ENCODE data around the gene ZNF865. TPM values are rescaled to one million over a fixed set of nuclear protein-coding genes. Genes with fewer than 3 reads are reported as not detected.

Gene ZNF865
- polyA plus RNA-seq, 6 donors from 2014 or later: 0.12 to 0.60 (median 0.18) TPM; not detected in 2

GRCh38 chr19:55658846-55659459, 53.5 kb downstream of the ZNF865 start:
- Mint-ChIP-seq H3K27me3 (no peaks in the 10 kb centered on the region), H3K36me3 (peaks cover 7 to 33% of the 10 kb centered on the region in 2 donors), H3K4me1 (peaks cover 52 to 62% (median 57%) of the 10 kb centered on the region in 3 donors), H3K4me3 (peak overlapping the region in 4 of 8 donors; percentile 63 to 74 (median 68)), H3K9me3 (no peaks in the 10 kb centered on the region), H3K27ac (peak overlapping the region in 2 of 6 donors; percentile 14 to 84)
- ATAC-seq (ENCODE audit: low read depth in 2 of 2): no peak
- no peak for DNase-seq

GRCh38 chr19:55659822-55660221, 54.4 kb downstream of the ZNF865 start:
- peak overlapping the region in 7 of 8 donors; percentile 19 to 80 (median 67) for H3K4me3 Mint-ChIP-seq
- peaks cover 7 to 38% of the 10 kb centered on the region in 2 donors for H3K36me3 Mint-ChIP-seq
- H3K9me3 Mint-ChIP-seq: no peaks in the 10 kb centered on the region
- DNase-seq (no peak), ATAC-seq (ENCODE audit: low read depth in 2 of 2) (no peak)
- H3K27me3 Mint-ChIP-seq: no peaks in the 10 kb centered on the region
- peaks cover 57 to 62% (median 57%) of the 10 kb centered on the region in 3 donors for H3K4me1 Mint-ChIP-seq
- peak overlapping the region in 2 of 6 donors; percentile 74 to 84 for H3K27ac Mint-ChIP-seq

GRCh38 chr19:55660404-55660803, 55.0 kb downstream of the ZNF865 start:
- Mint-ChIP-seq H3K9me3 (no peaks in the 10 kb centered on the region), H3K4me1 (peaks cover 56 to 62% (median 57%) of the 10 kb centered on the region in 3 donors), H3K27me3 (no peaks in the 10 kb centered on the region), H3K27ac (peak overlapping the region in 2 of 6 donors; percentile 41 to 84), H3K4me3 (no peak overlapping the region), H3K36me3 (peaks cover 7 to 38% of the 10 kb centered on the region in 2 donors)
- ATAC-seq (ENCODE audit: low read depth in 2 of 2): no peak
- no peak for DNase-seq

- Mint-ChIP-seq H3K27ac (peak overlapping the region in 3 of 6 donors; percentile 7 to 84 (median 53)), H3K4me1 (peaks cover 51 to 61% (median 51%) of the 10 kb centered on the region in 3 donors)
- ATAC-seq (ENCODE audit: low read depth in 2 of 2): no peak
Measured at GRCh38 chr19:55660991-55661390, 55.5 kb downstream of the ZNF865 start.

GRCh38 chr19:55661826-55662225, 56.4 kb downstream of the ZNF865 start:
- Mint-ChIP-seq H3K36me3 (peaks cover 7 to 38% of the 10 kb centered on the region in 2 donors), H3K27ac (peak overlapping the region in 1 of 6 donors; percentile 84), H3K4me1 (peaks cover 42 to 59% (median 47%) of the 10 kb centered on the region in 3 donors), H3K4me3 (peak overlapping the region in 2 of 8 donors; percentile 62 to 70), H3K27me3 (no peaks in the 10 kb centered on the region), H3K9me3 (no peaks in the 10 kb centered on the region)
- no peak for DNase-seq
- no peak for ATAC-seq (ENCODE audit: low read depth in 2 of 2)

More at GRCh38 chr19:55660991-55661390, 55.5 kb downstream of the ZNF865 start:
- H3K4me3 Mint-ChIP-seq: no peak overlapping the region
- no peaks in the 10 kb centered on the region for H3K27me3 Mint-ChIP-seq
- no peaks in the 10 kb centered on the region for H3K9me3 Mint-ChIP-seq
- no peak for DNase-seq
- peaks cover 7 to 38% of the 10 kb centered on the region in 2 donors for H3K36me3 Mint-ChIP-seq

GRCh38 chr19:55663846-55664536, 58.5 kb downstream of the ZNF865 start:
- H3K36me3 Mint-ChIP-seq: peaks cover 7 to 38% of the 10 kb centered on the region in 2 donors
- H3K27me3 Mint-ChIP-seq: no peaks in the 10 kb centered on the region

GRCh38 chr19:55666343-55667005, 61.0 kb downstream of the ZNF865 start:
- H3K27ac Mint-ChIP-seq: peak overlapping the region in 2 of 6 donors; percentile 32 to 49
- H3K4me1 Mint-ChIP-seq: peaks cover 30 to 54% (median 35%) of the 10 kb centered on the region in 3 donors
- no peaks in the 10 kb centered on the region for H3K27me3 Mint-ChIP-seq
- ATAC-seq (ENCODE audit: low read depth in 2 of 2) (no peak), DNase-seq (no peak)
- H3K4me3 Mint-ChIP-seq: no peak overlapping the region
- no peaks in the 10 kb centered on the region for H3K9me3 Mint-ChIP-seq
- peaks cover 7 to 29% of the 10 kb centered on the region in 2 donors for H3K36me3 Mint-ChIP-seq

More at GRCh38 chr19:55663846-55664536, 58.5 kb downstream of the ZNF865 start:
- Mint-ChIP-seq H3K4me3 (no peak overlapping the region), H3K9me3 (no peaks in the 10 kb centered on the region), H3K27ac (no peak overlapping the region), H3K4me1 (peaks cover 30 to 53% (median 38%) of the 10 kb centered on the region in 3 donors)
- DNase-seq (no peak), ATAC-seq (ENCODE audit: low read depth in 2 of 2) (no peak)

Other genes starting within 250 kb of the ZNF865 start
- not detected for gene GARIN5B, start 242.4 kb upstream of the ZNF865 start, polyA plus RNA-seq (ENCODE audit: low read depth in 6 of 6)
- not detected for gene IL11, start 235.2 kb upstream of the ZNF865 start, polyA plus RNA-seq (ENCODE audit: low read depth in 6 of 6)
- not detected for gene TMEM190, start 228.8 kb upstream of the ZNF865 start, polyA plus RNA-seq (ENCODE audit: low read depth in 6 of 6)
- gene TMEM238, start 221.4 kb upstream of the ZNF865 start, polyA plus RNA-seq (ENCODE audit: low read depth in 6 of 6): under 1 TPM in 4 of 6 donors, not detected in 2; 0.29 to 0.90 (median 0.40) TPM
- gene RPL28, start 219.7 kb upstream of the ZNF865 start, polyA plus RNA-seq (ENCODE audit: low read depth in 6 of 6): 100 to 1,000 TPM; 229 to 734 (median 601) TPM
- gene UBE2S, start 197.9 kb upstream of the ZNF865 start, polyA plus RNA-seq (ENCODE audit: low read depth in 6 of 6): 10 to 100 TPM; 18.8 to 41.3 (median 30.6) TPM
- gene SHISA7, start 162.3 kb upstream of the ZNF865 start, polyA plus RNA-seq (ENCODE audit: low read depth in 6 of 6): not detected
- gene ISOC2, start 144.0 kb upstream of the ZNF865 start, polyA plus RNA-seq (ENCODE audit: low read depth in 6 of 6): 10 to 100 TPM; 21.8 to 57.9 (median 28.0) TPM
- gene C19orf85, start 140.9 kb upstream of the ZNF865 start, polyA plus RNA-seq (ENCODE audit: low read depth in 6 of 6): not detected
- 1 to 10 TPM in 2 of 6 donors, under 1 TPM in 3, not detected in 1; 0.16 to 2.2 (median 0.94) TPM for gene ZNF628, start 129.0 kb upstream of the ZNF865 start, polyA plus RNA-seq (ENCODE audit: low read depth in 6 of 6)
- 1 to 10 TPM; 3.4 to 7.5 (median 4.8) TPM for gene NAT14, start 120.5 kb upstream of the ZNF865 start, polyA plus RNA-seq (ENCODE audit: low read depth in 6 of 6)
- gene SSC5D, start 117.2 kb upstream of the ZNF865 start, polyA plus RNA-seq (ENCODE audit: low read depth in 6 of 6): under 1 TPM in 4 of 6 donors, not detected in 2; 0.05 to 0.11 (median 0.09) TPM
- not detected for gene SBK2, start 68.5 kb upstream of the ZNF865 start, polyA plus RNA-seq (ENCODE audit: low read depth in 6 of 6)
- gene SBK3, start 60.1 kb upstream of the ZNF865 start, polyA plus RNA-seq (ENCODE audit: low read depth in 6 of 6): not detected
- gene ZNF579, start 24.8 kb upstream of the ZNF865 start, polyA plus RNA-seq (ENCODE audit: low read depth in 6 of 6): under 1 TPM; 0.13 to 0.85 (median 0.40) TPM
- gene FIZ1, start 6.1 kb upstream of the ZNF865 start, polyA plus RNA-seq (ENCODE audit: low read depth in 6 of 6): 1 to 10 TPM; 2.3 to 5.2 (median 3.2) TPM
- gene ZNF524, start 5.4 kb upstream of the ZNF865 start, polyA plus RNA-seq (ENCODE audit: low read depth in 6 of 6): 10 to 100 TPM; 25.1 to 42.1 (median 37.1) TPM
- gene ZNF784, start 18.9 kb downstream of the ZNF865 start, polyA plus RNA-seq (ENCODE audit: low read depth in 6 of 6): 1 to 10 TPM in 4 of 6 donors, under 1 TPM in 1, not detected in 1; 0.95 to 3.5 (median 2.7) TPM
- 10 to 100 TPM; 28.4 to 54.2 (median 31.5) TPM for gene ZNF580, start 35.4 kb downstream of the ZNF865 start, polyA plus RNA-seq (ENCODE audit: low read depth in 6 of 6)
- gene ZNF581, start 38.0 kb downstream of the ZNF865 start, polyA plus RNA-seq (ENCODE audit: low read depth in 6 of 6): 10 to 100 TPM; 60.7 to 82.8 (median 65.4) TPM
- 10 to 100 TPM in 3 of 6 donors, 1 to 10 TPM in 3; 8.1 to 13.0 (median 9.7) TPM for gene CCDC106, start 42.6 kb downstream of the ZNF865 start, polyA plus RNA-seq (ENCODE audit: low read depth in 6 of 6)
- gene U2AF2, start 49.4 kb downstream of the ZNF865 start, polyA plus RNA-seq (ENCODE audit: low read depth in 6 of 6): 10 to 100 TPM in 3 of 6 donors, 1 to 10 TPM in 3; 3.2 to 13.7 (median 9.3) TPM
- gene EPN1, start 69.6 kb downstream of the ZNF865 start, polyA plus RNA-seq (ENCODE audit: low read depth in 6 of 6): 10 to 100 TPM in 5 of 6 donors, 1 to 10 TPM in 1; 1.0 to 28.9 (median 13.8) TPM
- gene NLRP9, start 132.8 kb downstream of the ZNF865 start, polyA plus RNA-seq (ENCODE audit: low read depth in 6 of 6): not detected
- not detected for gene RFPL4A, start 153.4 kb downstream of the ZNF865 start, polyA plus RNA-seq (ENCODE audit: low read depth in 6 of 6)
- gene RFPL4AL1, start 163.5 kb downstream of the ZNF865 start, polyA plus RNA-seq (ENCODE audit: low read depth in 6 of 6): not detected
- under 1 TPM in 2 of 6 donors, not detected in 4; 0.08 to 0.16 TPM for gene NLRP11, start 226.4 kb downstream of the ZNF865 start, polyA plus RNA-seq (ENCODE audit: low read depth in 6 of 6)
- gene NLRP4, start 230.9 kb downstream of the ZNF865 start, polyA plus RNA-seq (ENCODE audit: low read depth in 6 of 6): 1 to 10 TPM in 1 of 6 donors, under 1 TPM in 4, not detected in 1; 0.41 to 1.2 (median 0.76) TPM

All from naive B cell (primary cell).